Gastroesophageal sphincter (tissue), 3 donors: ENCODE data around the gene PPP1R26.

Source experiments
- CTCF ChIP-seq, 4 experiments: fragments of 200-600 bp in 2 of 4; fragments of 450-650 bp in 2 of 4; sonication (generic) in 1 of 4; IDR thresholded peaks; one replicate each; pipeline ENCODE4 v1.5.1; 2017 to 2019; ENCODE audit warnings: antibody characterized with exemption in 4 of 4, mild to moderate bottlenecking in 2 of 4, moderate library complexity in 2 of 4
- EP300 ChIP-seq: sonication (generic); formaldehyde crosslinking; IDR thresholded peaks from one replicate; pipeline ENCODE4 v1.6.1; 2017; ENCODE audit warnings: antibody characterized with exemption, mild to moderate bottlenecking

GRCh38 chr9:135490980-135491464 is 11.4 kb downstream of the PPP1R26 start:
- TF ChIP-seq CTCF (IDR thresholded peaks at IDR 0.05) (no peak), EP300 (no peak)
